ENCODE data around the gene BLNK. TPM values are rescaled to one million over a fixed set of nuclear protein-coding genes. Genes with fewer than 3 reads are reported as not detected.

Gene BLNK
- total and polyA plus RNA-seq, 9 of the 15 experiments (the other 6 are each of a cell fraction or from before 2014, with no cell fraction given) = not detected

DNA sequence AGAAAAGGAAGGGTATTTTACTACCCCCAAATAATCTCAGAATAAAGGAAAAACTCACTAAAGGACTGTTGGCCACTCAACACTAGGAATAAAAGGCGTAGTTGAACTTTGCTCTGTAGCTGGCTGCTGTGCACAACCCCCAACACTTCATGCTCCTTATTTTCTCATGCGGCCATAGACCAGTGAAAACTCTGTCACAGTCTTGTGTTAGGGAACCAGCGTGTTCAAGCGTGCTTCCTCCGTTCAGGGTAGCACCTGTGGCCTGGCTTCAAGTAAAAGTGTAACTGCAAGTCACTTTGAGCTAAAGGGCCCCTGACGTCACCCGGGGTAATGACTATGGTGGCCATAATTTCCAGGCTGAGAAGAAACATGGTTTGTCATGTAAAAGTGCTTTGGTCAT lies 27.0 kb downstream of the BLNK start:
- TF ChIP-seq CHD1 (IDR thresholded peaks at IDR 0.05; ENCODE audit: low read length) = no peak
- TF ChIP-seq TFAM (CRISPR knock-in tag; conservative IDR thresholded peaks at IDR 0.05) = no peak
- TF ChIP-seq DNMT1 (IDR thresholded peaks at IDR 0.05) = no peak
- TF ChIP-seq COPS2 (conservative IDR thresholded peaks at IDR 0.05) = no peak
- TF ChIP-seq, protein P1, sequence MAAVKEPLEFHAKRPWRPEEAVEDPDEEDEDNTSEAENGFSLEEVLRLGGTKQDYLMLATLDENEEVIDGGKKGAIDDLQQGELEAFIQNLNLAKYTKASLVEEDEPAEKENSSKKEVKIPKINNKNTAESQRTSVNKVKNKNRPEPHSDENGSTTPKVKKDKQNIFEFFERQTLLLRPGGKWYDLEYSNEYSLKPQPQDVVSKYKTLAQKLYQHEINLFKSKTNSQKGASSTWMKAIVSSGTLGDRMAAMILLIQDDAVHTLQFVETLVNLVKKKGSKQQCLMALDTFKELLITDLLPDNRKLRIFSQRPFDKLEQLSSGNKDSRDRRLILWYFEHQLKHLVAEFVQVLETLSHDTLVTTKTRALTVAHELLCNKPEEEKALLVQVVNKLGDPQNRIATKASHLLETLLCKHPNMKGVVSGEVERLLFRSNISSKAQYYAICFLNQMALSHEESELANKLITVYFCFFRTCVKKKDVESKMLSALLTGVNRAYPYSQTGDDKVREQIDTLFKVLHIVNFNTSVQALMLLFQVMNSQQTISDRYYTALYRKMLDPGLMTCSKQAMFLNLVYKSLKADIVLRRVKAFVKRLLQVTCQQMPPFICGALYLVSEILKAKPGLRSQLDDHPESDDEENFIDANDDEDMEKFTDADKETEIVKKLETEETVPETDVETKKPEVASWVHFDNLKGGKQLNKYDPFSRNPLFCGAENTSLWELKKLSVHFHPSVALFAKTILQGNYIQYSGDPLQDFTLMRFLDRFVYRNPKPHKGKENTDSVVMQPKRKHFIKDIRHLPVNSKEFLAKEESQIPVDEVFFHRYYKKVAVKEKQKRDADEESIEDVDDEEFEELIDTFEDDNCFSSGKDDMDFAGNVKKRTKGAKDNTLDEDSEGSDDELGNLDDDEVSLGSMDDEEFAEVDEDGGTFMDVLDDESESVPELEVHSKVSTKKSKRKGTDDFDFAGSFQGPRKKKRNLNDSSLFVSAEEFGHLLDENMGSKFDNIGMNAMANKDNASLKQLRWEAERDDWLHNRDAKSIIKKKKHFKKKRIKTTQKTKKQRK (IDR thresholded peaks at IDR 0.05; ENCODE audit: borderline replicate concordance, low read depth, low read length) = no peak
- TF ChIP-seq MYNN (IDR thresholded peaks at IDR 0.05) = no peak
- no peak for TF ChIP-seq MYNN (CRISPR knock-in tag; IDR thresholded peaks at IDR 0.05)
- no peak for TF ChIP-seq ZNF212 (CRISPR knock-in tag; IDR thresholded peaks at IDR 0.05)
- TF ChIP-seq, protein P2, sequence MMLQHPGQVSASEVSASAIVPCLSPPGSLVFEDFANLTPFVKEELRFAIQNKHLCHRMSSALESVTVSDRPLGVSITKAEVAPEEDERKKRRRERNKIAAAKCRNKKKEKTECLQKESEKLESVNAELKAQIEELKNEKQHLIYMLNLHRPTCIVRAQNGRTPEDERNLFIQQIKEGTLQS (IDR thresholded peaks at IDR 0.05) = peak; percentile 15; the same call in 1 of the 2 replicates
- TF ChIP-seq, protein P2 (CRISPR knock-in tag; conservative IDR thresholded peaks at IDR 0.05) = no peak
- TF ChIP-seq, protein P3, sequence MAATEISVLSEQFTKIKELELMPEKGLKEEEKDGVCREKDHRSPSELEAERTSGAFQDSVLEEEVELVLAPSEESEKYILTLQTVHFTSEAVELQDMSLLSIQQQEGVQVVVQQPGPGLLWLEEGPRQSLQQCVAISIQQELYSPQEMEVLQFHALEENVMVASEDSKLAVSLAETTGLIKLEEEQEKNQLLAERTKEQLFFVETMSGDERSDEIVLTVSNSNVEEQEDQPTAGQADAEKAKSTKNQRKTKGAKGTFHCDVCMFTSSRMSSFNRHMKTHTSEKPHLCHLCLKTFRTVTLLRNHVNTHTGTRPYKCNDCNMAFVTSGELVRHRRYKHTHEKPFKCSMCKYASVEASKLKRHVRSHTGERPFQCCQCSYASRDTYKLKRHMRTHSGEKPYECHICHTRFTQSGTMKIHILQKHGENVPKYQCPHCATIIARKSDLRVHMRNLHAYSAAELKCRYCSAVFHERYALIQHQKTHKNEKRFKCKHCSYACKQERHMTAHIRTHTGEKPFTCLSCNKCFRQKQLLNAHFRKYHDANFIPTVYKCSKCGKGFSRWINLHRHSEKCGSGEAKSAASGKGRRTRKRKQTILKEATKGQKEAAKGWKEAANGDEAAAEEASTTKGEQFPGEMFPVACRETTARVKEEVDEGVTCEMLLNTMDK (IDR thresholded peaks at IDR 0.05; ENCODE audit: borderline replicate concordance, insufficient read depth, low read depth, low read length, poor library complexity, severe bottlenecking) = no peak
- in situ Hi-C loops (cut with MboI) (no loop called here), intact Hi-C loops (cut with micrococcal nuclease) (no loop called here)
- H3K4me1 ChIP-seq (replicated peaks in 1 of 2; ENCODE audit: control insufficient read depth in 2 of 2, insufficient read depth in 2 of 2, low read length in 2 of 2) = no peaks in the 10 kb centered on the region
- no peaks in the 10 kb centered on the region for H3K36me3 ChIP-seq (ENCODE audit: control insufficient read depth, insufficient read depth, low read length)
- no peaks in the 10 kb centered on the region for H3K27me3 ChIP-seq (ENCODE audit: control insufficient read depth in 2 of 2, insufficient read depth in 2 of 2, low read length in 2 of 2)
- H3K4me2 ChIP-seq (ENCODE audit: insufficient read depth, low read length) = no peak overlapping the region
- FAIRE-seq (no peak), ATAC-seq (no peak), DNase-seq (ENCODE audit: extremely low read depth in 1 of 4, low spot score in 3 of 4) (no peak)
- H3K9me3 ChIP-seq (replicated peaks; ENCODE audit: control insufficient read depth, insufficient read depth, low read depth, low read length) = no peaks in the 10 kb centered on the region
- no peaks in the 10 kb centered on the region for H3K79me2 ChIP-seq (ENCODE audit: control insufficient read depth, insufficient read depth, low read length)
- no peak overlapping the region for H3K27ac ChIP-seq (ENCODE audit: extremely low read depth, low read depth, low read length)
- no peak overlapping the region for H3K9ac ChIP-seq (ENCODE audit: insufficient read depth in 1 of 2, low read depth in 2 of 2, low read length in 2 of 2)
- 3% methylated on average over 7 of the region's 7 CpGs for WGBS (ENCODE audit: insufficient coverage, low coverage, missing lambda C conversion rate)
- BruUV-seq (replicated peaks) = no TSS peak
- ChIA-PET POLR2A (no interaction called here), CTCF (ENCODE audit: low intra/inter-chr PET ratio) (no interaction called here)
- H3K9me1 ChIP-seq (ENCODE audit: control insufficient read depth, insufficient read depth, low read length) = no peaks in the 10 kb centered on the region
- H4K20me1 ChIP-seq (replicated peaks; ENCODE audit: control insufficient read depth, insufficient read depth, low read length) = no peaks in the 10 kb centered on the region
- H2AFZ ChIP-seq (ENCODE audit: low read depth, low read length) = no peak overlapping the region
- H3K4me3 ChIP-seq = no peak overlapping the region

Measured in K562 (cell line).